Ishikawa (cell line): Measurements from ENCODE around the gene MED26.

Source experiments
- CEBPB ChIP-seq: IDR thresholded peaks from 2 replicates; pipeline ENCODE4 v1.6.1; 2012
- CREB1 ChIP-seq: IDR thresholded peaks from 2 replicates; pipeline ENCODE4 v1.6.1; 2012; ENCODE audit warnings: low read depth
- EGR1 ChIP-seq: IDR thresholded peaks from 2 replicates; pipeline ENCODE4 v1.6.1; 2012
- EP300 ChIP-seq: IDR thresholded peaks from 2 replicates; pipeline ENCODE4 v1.6.1; 2012; ENCODE audit warnings: borderline replicate concordance
- FOXM1 ChIP-seq: IDR thresholded peaks from 2 replicates; pipeline ENCODE4 v1.6.1; 2012; ENCODE audit warnings: low read depth, borderline replicate concordance
- NFIC ChIP-seq: IDR thresholded peaks from 2 replicates; pipeline ENCODE4 v1.6.1; 2012
- RAD21 ChIP-seq: IDR thresholded peaks from 2 replicates; pipeline ENCODE4 v1.6.1; 2012; ENCODE audit warnings: low read depth
- TAF1 ChIP-seq: IDR thresholded peaks from 2 replicates; pipeline ENCODE4 v1.6.1; 2012; ENCODE audit warnings: low read depth, mild to moderate bottlenecking
- TCF12 ChIP-seq: IDR thresholded peaks from 2 replicates; pipeline ENCODE4 v1.6.1; 2012; ENCODE audit warnings: low read depth
- TEAD4 ChIP-seq: IDR thresholded peaks from 2 replicates; pipeline ENCODE4 v1.6.1; 2012
- YY1 ChIP-seq: IDR thresholded peaks from 2 replicates; pipeline ENCODE4 v1.6.1; 2012; ENCODE audit warnings: low read depth
- ZBTB7A ChIP-seq: IDR thresholded peaks from 2 replicates; pipeline ENCODE4 v1.6.1; 2012; ENCODE audit warnings: low read depth
- TF ChIP-seq, protein P1 (sequence below): IDR thresholded peaks from 2 replicates; pipeline ENCODE4 v1.6.1; 2012
- TF ChIP-seq, protein P2 (sequence below): IDR thresholded peaks from 2 replicates; pipeline ENCODE4 v1.6.1; 2012
- TF ChIP-seq, protein P3 (sequence below): IDR thresholded peaks from 2 replicates; pipeline ENCODE4 v1.6.1; 2012; ENCODE audit warnings: low read depth, mild to moderate bottlenecking

Gene MED26

GRCh38 chr19:16566161-16566560, 61.8 kb downstream of the MED26 start:
- TF ChIP-seq ZBTB7A (no peak), FOXM1 (no peak), CREB1 (no peak), YY1 (no peak), EP300 (no peak), TCF12 (no peak), TEAD4 (no peak), RAD21 (no peak), CEBPB (no peak), NFIC (no peak), TAF1 (no peak), EGR1 (no peak)
- TF ChIP-seq, protein P1, sequence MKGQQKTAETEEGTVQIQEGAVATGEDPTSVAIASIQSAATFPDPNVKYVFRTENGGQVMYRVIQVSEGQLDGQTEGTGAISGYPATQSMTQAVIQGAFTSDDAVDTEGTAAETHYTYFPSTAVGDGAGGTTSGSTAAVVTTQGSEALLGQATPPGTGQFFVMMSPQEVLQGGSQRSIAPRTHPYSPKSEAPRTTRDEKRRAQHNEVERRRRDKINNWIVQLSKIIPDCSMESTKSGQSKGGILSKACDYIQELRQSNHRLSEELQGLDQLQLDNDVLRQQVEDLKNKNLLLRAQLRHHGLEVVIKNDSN = no peak
- TF ChIP-seq, protein P2, sequence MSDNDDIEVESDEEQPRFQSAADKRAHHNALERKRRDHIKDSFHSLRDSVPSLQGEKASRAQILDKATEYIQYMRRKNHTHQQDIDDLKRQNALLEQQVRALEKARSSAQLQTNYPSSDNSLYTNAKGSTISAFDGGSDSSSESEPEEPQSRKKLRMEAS = no peak
- TF ChIP-seq, protein P3, sequence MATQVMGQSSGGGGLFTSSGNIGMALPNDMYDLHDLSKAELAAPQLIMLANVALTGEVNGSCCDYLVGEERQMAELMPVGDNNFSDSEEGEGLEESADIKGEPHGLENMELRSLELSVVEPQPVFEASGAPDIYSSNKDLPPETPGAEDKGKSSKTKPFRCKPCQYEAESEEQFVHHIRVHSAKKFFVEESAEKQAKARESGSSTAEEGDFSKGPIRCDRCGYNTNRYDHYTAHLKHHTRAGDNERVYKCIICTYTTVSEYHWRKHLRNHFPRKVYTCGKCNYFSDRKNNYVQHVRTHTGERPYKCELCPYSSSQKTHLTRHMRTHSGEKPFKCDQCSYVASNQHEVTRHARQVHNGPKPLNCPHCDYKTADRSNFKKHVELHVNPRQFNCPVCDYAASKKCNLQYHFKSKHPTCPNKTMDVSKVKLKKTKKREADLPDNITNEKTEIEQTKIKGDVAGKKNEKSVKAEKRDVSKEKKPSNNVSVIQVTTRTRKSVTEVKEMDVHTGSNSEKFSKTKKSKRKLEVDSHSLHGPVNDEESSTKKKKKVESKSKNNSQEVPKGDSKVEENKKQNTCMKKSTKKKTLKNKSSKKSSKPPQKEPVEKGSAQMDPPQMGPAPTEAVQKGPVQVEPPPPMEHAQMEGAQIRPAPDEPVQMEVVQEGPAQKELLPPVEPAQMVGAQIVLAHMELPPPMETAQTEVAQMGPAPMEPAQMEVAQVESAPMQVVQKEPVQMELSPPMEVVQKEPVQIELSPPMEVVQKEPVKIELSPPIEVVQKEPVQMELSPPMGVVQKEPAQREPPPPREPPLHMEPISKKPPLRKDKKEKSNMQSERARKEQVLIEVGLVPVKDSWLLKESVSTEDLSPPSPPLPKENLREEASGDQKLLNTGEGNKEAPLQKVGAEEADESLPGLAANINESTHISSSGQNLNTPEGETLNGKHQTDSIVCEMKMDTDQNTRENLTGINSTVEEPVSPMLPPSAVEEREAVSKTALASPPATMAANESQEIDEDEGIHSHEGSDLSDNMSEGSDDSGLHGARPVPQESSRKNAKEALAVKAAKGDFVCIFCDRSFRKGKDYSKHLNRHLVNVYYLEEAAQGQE = no peak

- no peak for TF ChIP-seq CEBPB
- TF ChIP-seq FOXM1 = no peak
- TF ChIP-seq RAD21 = no peak
- no peak for TF ChIP-seq TEAD4
- no peak for TF ChIP-seq EP300
- TF ChIP-seq CREB1 = no peak
- TF ChIP-seq, protein P2 = no peak
- TF ChIP-seq, protein P1 = no peak
- TF ChIP-seq EGR1 = no peak
- TF ChIP-seq, protein P3 = no peak
- TF ChIP-seq TCF12 = no peak
- TF ChIP-seq NFIC = no peak
- TF ChIP-seq YY1 = no peak
Measured at GRCh38 chr19:16564842-16565241, 63.2 kb downstream of the MED26 start.

DNA sequence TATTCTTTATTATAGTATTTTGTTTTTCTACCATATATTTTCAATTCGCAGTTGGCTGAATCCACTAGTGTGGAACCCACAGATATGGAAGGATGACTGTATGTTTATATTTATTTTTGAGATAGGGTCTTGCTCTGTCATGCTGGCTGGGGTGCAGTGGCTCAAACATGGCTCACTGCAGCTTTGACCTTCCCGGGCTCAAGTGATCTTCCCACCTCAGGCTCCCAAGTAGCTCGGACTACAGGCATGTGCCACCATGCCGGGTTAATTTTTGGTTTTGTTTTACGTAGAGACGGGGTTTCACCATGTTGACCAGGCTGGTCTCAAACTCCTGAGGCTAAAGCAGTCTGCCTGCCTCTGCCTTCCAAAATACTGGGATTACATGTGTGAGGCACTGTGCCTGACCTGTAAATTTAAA, 65.4 kb downstream of the MED26 start:
- no peak for TF ChIP-seq FOXM1
- TF ChIP-seq, protein P3 = no peak
- TF ChIP-seq EGR1 = no peak
- TF ChIP-seq EP300 = no peak
- no peak for TF ChIP-seq TEAD4
- no peak for TF ChIP-seq YY1
- TF ChIP-seq, protein P2 = no peak
- no peak for TF ChIP-seq CEBPB
- no peak for TF ChIP-seq RAD21
- TF ChIP-seq CREB1 = no peak
- no peak for TF ChIP-seq NFIC
- TF ChIP-seq TAF1 = no peak
- TF ChIP-seq, protein P1 = no peak
- no peak for TF ChIP-seq ZBTB7A
- TF ChIP-seq TCF12 = no peak

GRCh38 chr19:16561382-16561781, 66.6 kb downstream of the MED26 start:
- TF ChIP-seq, protein P2 = no peak
- no peak for TF ChIP-seq NFIC
- TF ChIP-seq CEBPB = no peak
- TF ChIP-seq CREB1 = no peak
- no peak for TF ChIP-seq TCF12
- no peak for TF ChIP-seq YY1
- TF ChIP-seq, protein P1 = no peak
- no peak for TF ChIP-seq TAF1
- TF ChIP-seq ZBTB7A = no peak
- no peak for TF ChIP-seq FOXM1
- no peak for TF ChIP-seq TEAD4
- no peak for TF ChIP-seq EP300
- no peak for TF ChIP-seq EGR1
- TF ChIP-seq, protein P3 = no peak
- TF ChIP-seq RAD21 = no peak
